GM23338 (cell line): ENCODE measurements around the gene SLC9A2. TPM values are rescaled to one million over a fixed set of nuclear protein-coding genes. Genes with fewer than 3 reads are reported as not detected.

ENCODE experiments used
- ATAC-seq: fragments of 200-7000 bp; cut with Tn5 transposase; 3 replicates; pipeline ENCODE4 v1.9.1; 2020
- DNase-seq: peaks from one replicate; pipeline ENCODE4 v3.0.0-alpha.2; 2015; ENCODE audit warnings: low spot score
- H2AFZ ChIP-seq: fragments of 200-600 bp; sonication (generic); 2 replicates; pipeline ENCODE4 v1.8.0; 2016; ENCODE audit warnings: antibody characterized with exemption, mild to moderate bottlenecking, moderate library complexity
- H3F3A ChIP-seq: fragments of 200-600 bp; sonication (generic); replicated peaks from 2 replicates; pipeline ENCODE4 v1.8.0; 2017; ENCODE audit warnings: antibody characterized with exemption, mixed run types, low read depth
- H3K27ac ChIP-seq: fragments of 200-600 bp; sonication (generic); 2 replicates; pipeline ENCODE4 v1.6.1; 2016; ENCODE audit warnings: low read depth
- H3K27me3 ChIP-seq: fragments of 200-600 bp; sonication (generic); 2 replicates; pipeline ENCODE4 v1.8.0; 2016; ENCODE audit warnings: mild to moderate bottlenecking, mixed run types, moderate library complexity; ENCODE audit not compliant: insufficient read depth
- H3K36me3 ChIP-seq: fragments of 200-600 bp; sonication (generic); 2 replicates; pipeline ENCODE4 v1.8.0; 2016; ENCODE audit warnings: mild to moderate bottlenecking; ENCODE audit not compliant: insufficient read depth
- H3K4me1 ChIP-seq: fragments of 200-600 bp; sonication (generic); 2 replicates; pipeline ENCODE4 v1.8.0; 2016; ENCODE audit warnings: mild to moderate bottlenecking, moderate library complexity; ENCODE audit not compliant: insufficient read depth
- H3K4me2 ChIP-seq: fragments of 200-600 bp; sonication (generic); 2 replicates; pipeline ENCODE4 v1.7.1; 2017; ENCODE audit warnings: mixed run types
- H3K4me3 ChIP-seq: fragments of 200-600 bp; sonication (generic); 2 replicates; pipeline ENCODE4 v1.6.1; 2016; ENCODE audit warnings: mixed run types
- H3K79me2 ChIP-seq: fragments of 200-600 bp; sonication (generic); replicated peaks from 2 replicates; pipeline ENCODE4 v1.8.0; 2017; ENCODE audit warnings: mild to moderate bottlenecking; ENCODE audit not compliant: insufficient read depth
- H3K9me2 ChIP-seq: fragments of 200-600 bp; sonication (generic); 2 replicates; pipeline ENCODE4 v1.8.0; 2017; ENCODE audit not compliant: insufficient read depth
- H4K20me1 ChIP-seq: fragments of 200-600 bp; sonication (generic); replicated peaks from 2 replicates; pipeline ENCODE4 v1.8.0; 2017; ENCODE audit warnings: mild to moderate bottlenecking; ENCODE audit not compliant: insufficient read depth
- H3K27ac Mint-ChIP-seq: 2 replicates; pipeline ENCODE4 v1.8.0; 2020; ENCODE audit warnings: inconsistent platforms, mild to moderate bottlenecking, moderate library complexity, mixed read lengths
- H3K27me3 Mint-ChIP-seq: 3 replicates; pipeline ENCODE4 v1.8.0; 2022; ENCODE audit warnings: low read depth, mild to moderate bottlenecking, moderate library complexity, mixed read lengths, inconsistent platforms; ENCODE audit not compliant: insufficient read depth, poor library complexity
- H3K36me3 Mint-ChIP-seq: 3 replicates; pipeline ENCODE4 v1.8.0; 2021; ENCODE audit warnings: low read depth, mild to moderate bottlenecking, inconsistent platforms, moderate library complexity, mixed read lengths
- H3K4me1 Mint-ChIP-seq: 3 replicates; pipeline ENCODE4 v1.8.0; 2020; ENCODE audit warnings: mild to moderate bottlenecking, inconsistent platforms, mixed read lengths
- H3K4me3 Mint-ChIP-seq: 3 replicates; pipeline ENCODE4 v1.8.0; 2021; ENCODE audit warnings: moderate library complexity, mild to moderate bottlenecking, inconsistent platforms, mixed read lengths
- H3K9me3 Mint-ChIP-seq: 3 replicates; pipeline ENCODE4 v1.8.0; 2020; ENCODE audit warnings: moderate library complexity, mild to moderate bottlenecking, inconsistent platforms, mixed read lengths
- CREB1 ChIP-seq: fragments of 250-450 bp; sonication (Bioruptor Pico); IDR thresholded peaks from 2 replicates; pipeline ENCODE4 v1.5.0; 2020; ENCODE audit warnings: low read depth, mild to moderate bottlenecking, moderate library complexity
- EZH2 ChIP-seq: fragments of 200-600 bp; sonication (generic); IDR thresholded peaks from one replicate; pipeline ENCODE4 v1.8.0; 2017; ENCODE audit warnings: antibody characterized with exemption, mild to moderate bottlenecking, low read depth; ENCODE audit not compliant: unreplicated experiment
- EZH2phosphoT487 ChIP-seq: fragments of 200-600 bp; sonication (generic); IDR thresholded peaks from one replicate; pipeline ENCODE4 v1.8.1; 2018; ENCODE audit warnings: antibody characterized with exemption; ENCODE audit not compliant: unreplicated experiment
- JUNB ChIP-seq: IDR thresholded peaks from one replicate; pipeline ENCODE4 v1.6.1; 2016; ENCODE audit warnings: antibody characterized with exemption; ENCODE audit not compliant: unreplicated experiment
- NANOG ChIP-seq: IDR thresholded peaks from 2 replicates; pipeline ENCODE4 v1.6.1; 2016; ENCODE audit warnings: antibody characterized with exemption, borderline replicate concordance
- POLR2AphosphoS5 ChIP-seq: IDR thresholded peaks from 2 replicates; pipeline ENCODE4 v1.6.1; 2016; ENCODE audit warnings: antibody characterized with exemption, low read depth
- STAT1 ChIP-seq: IDR thresholded peaks from one replicate; pipeline ENCODE4 v1.6.1; 2016; ENCODE audit warnings: antibody characterized with exemption; ENCODE audit not compliant: unreplicated experiment
- ZNF114 ChIP-seq: fragments of 250-450 bp; sonication (Bioruptor Pico); IDR thresholded peaks from 2 replicates; pipeline ENCODE4 v1.5.0; 2020; ENCODE audit warnings: mild to moderate bottlenecking, moderate library complexity
- ZNF331 ChIP-seq: fragments of 250-450 bp; sonication (Bioruptor Pico); IDR thresholded peaks from 2 replicates; pipeline ENCODE4 v1.5.0; 2020; ENCODE audit warnings: low read depth, mild to moderate bottlenecking, moderate library complexity
- ZNF462 ChIP-seq: fragments of 250-450 bp; sonication (Bioruptor Pico); IDR thresholded peaks from 2 replicates; pipeline ENCODE4 v1.5.0; 2020; ENCODE audit warnings: mild to moderate bottlenecking, moderate library complexity
- polyA plus RNA-seq: library from polyadenylated mRNA; unstranded; fragments of >200 nt; fragmentation: Nextera tagmentation; extraction: Ambion mirVana; gene quantifications from 2 replicates; pipeline ENCODE4 v1.2.1, GENCODE V29; 2016
- total RNA-seq: library from RNA; depleted of rRNA; stranded (reverse); fragments of >200 nt; shearing (Covaris generic); gene quantifications from 2 replicates; pipeline ENCODE4 v1.2.3, GENCODE V29; 2014
- TF ChIP-seq, protein P1 (sequence below), 2 experiments: fragments of 200-600 bp in 1 of 2; sonication (generic) in 1 of 2; conservative IDR thresholded peaks; 2 replicates each; pipeline versions ENCODE4 v1.5.1 to v1.6.1; 2016 to 2017; ENCODE audit warnings: antibody characterized with exemption in 2 of 2, low read depth in 2 of 2, mild to moderate bottlenecking in 2 of 2, moderate library complexity in 1 of 2
- TF ChIP-seq, protein P2 (sequence below): IDR thresholded peaks from 2 replicates; pipeline ENCODE4 v1.6.1; 2016; ENCODE audit warnings: antibody characterized with exemption
- TF ChIP-seq, protein P3 (sequence below): IDR thresholded peaks from one replicate; pipeline ENCODE4 v1.6.1; 2018; ENCODE audit warnings: antibody characterized with exemption; ENCODE audit not compliant: unreplicated experiment

The SLC9A2 gene
- total and polyA plus RNA-seq, 2 experiments from 2014 or later: 0.03 to 0.24 TPM

DNA sequence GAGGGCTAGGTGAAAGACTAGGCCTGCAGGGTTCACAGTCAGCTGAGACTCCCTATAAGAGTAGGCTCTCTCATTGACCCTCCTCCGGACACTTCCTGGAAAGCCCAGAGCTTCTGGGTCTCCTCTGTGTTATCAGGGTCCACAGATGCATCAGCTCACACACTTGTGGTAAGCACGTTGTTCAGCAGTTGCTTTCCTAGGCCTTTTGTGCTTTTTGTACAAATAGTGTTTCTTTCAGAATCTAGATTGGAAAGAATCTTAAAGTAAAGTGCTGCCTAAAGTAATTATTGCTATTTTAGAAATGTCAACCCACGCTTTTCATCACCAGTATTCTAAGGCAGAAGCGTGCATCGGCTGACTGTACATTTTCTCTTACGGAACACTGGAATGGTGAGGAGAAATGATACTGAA is 15.5 kb downstream of the SLC9A2 start:
- no peak overlapping the region for H3K27ac Mint-ChIP-seq
- no peaks in the 10 kb centered on the region for H3K9me3 Mint-ChIP-seq
- TF ChIP-seq ZNF114 (CRISPR knock-in tag) (no peak), EZH2phosphoT487 (no peak), ZNF462 (CRISPR knock-in tag) (no peak), STAT1 (no peak), JUNB (no peak), ZNF331 (CRISPR knock-in tag) (no peak), NANOG (no peak), CREB1 (no peak), EZH2 (no peak), POLR2AphosphoS5 (no peak)
- TF ChIP-seq, protein P1, sequence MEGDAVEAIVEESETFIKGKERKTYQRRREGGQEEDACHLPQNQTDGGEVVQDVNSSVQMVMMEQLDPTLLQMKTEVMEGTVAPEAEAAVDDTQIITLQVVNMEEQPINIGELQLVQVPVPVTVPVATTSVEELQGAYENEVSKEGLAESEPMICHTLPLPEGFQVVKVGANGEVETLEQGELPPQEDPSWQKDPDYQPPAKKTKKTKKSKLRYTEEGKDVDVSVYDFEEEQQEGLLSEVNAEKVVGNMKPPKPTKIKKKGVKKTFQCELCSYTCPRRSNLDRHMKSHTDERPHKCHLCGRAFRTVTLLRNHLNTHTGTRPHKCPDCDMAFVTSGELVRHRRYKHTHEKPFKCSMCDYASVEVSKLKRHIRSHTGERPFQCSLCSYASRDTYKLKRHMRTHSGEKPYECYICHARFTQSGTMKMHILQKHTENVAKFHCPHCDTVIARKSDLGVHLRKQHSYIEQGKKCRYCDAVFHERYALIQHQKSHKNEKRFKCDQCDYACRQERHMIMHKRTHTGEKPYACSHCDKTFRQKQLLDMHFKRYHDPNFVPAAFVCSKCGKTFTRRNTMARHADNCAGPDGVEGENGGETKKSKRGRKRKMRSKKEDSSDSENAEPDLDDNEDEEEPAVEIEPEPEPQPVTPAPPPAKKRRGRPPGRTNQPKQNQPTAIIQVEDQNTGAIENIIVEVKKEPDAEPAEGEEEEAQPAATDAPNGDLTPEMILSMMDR (conservative IDR thresholded peaks at IDR 0.05; ENCODE audit: low read depth in 2 of 2): no peak
- TF ChIP-seq, protein P2, sequence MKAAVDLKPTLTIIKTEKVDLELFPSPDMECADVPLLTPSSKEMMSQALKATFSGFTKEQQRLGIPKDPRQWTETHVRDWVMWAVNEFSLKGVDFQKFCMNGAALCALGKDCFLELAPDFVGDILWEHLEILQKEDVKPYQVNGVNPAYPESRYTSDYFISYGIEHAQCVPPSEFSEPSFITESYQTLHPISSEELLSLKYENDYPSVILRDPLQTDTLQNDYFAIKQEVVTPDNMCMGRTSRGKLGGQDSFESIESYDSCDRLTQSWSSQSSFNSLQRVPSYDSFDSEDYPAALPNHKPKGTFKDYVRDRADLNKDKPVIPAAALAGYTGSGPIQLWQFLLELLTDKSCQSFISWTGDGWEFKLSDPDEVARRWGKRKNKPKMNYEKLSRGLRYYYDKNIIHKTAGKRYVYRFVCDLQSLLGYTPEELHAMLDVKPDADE: no peak
- TF ChIP-seq, protein P3, sequence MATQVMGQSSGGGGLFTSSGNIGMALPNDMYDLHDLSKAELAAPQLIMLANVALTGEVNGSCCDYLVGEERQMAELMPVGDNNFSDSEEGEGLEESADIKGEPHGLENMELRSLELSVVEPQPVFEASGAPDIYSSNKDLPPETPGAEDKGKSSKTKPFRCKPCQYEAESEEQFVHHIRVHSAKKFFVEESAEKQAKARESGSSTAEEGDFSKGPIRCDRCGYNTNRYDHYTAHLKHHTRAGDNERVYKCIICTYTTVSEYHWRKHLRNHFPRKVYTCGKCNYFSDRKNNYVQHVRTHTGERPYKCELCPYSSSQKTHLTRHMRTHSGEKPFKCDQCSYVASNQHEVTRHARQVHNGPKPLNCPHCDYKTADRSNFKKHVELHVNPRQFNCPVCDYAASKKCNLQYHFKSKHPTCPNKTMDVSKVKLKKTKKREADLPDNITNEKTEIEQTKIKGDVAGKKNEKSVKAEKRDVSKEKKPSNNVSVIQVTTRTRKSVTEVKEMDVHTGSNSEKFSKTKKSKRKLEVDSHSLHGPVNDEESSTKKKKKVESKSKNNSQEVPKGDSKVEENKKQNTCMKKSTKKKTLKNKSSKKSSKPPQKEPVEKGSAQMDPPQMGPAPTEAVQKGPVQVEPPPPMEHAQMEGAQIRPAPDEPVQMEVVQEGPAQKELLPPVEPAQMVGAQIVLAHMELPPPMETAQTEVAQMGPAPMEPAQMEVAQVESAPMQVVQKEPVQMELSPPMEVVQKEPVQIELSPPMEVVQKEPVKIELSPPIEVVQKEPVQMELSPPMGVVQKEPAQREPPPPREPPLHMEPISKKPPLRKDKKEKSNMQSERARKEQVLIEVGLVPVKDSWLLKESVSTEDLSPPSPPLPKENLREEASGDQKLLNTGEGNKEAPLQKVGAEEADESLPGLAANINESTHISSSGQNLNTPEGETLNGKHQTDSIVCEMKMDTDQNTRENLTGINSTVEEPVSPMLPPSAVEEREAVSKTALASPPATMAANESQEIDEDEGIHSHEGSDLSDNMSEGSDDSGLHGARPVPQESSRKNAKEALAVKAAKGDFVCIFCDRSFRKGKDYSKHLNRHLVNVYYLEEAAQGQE: no peak
- H3K79me2 ChIP-seq: no peaks in the 10 kb centered on the region
- no peaks in the 10 kb centered on the region for H4K20me1 ChIP-seq
- H3K4me3 ChIP-seq: no peak overlapping the region
- ATAC-seq (no peak), DNase-seq (no peak)
- H3K27ac ChIP-seq: no peak overlapping the region
- peaks cover 7% of the 10 kb centered on the region; the same call in 1 of the 2 replicates for H3K4me1 ChIP-seq
- no peak overlapping the region for H2AFZ ChIP-seq
- no peaks in the 10 kb centered on the region for H3K27me3 ChIP-seq
- H3K9me2 ChIP-seq: no peaks in the 10 kb centered on the region
- H3K4me1 Mint-ChIP-seq: peaks cover 8% of the 10 kb centered on the region
- no peak overlapping the region for H3K4me3 Mint-ChIP-seq
- no peak overlapping the region for H3K4me2 ChIP-seq
- H3K36me3 ChIP-seq: no peaks in the 10 kb centered on the region
- H3K36me3 Mint-ChIP-seq: no peaks in the 10 kb centered on the region
- H3F3A ChIP-seq: no peaks in the 10 kb centered on the region
- no peaks in the 10 kb centered on the region for H3K27me3 Mint-ChIP-seq
